Aorta (tissue), 5 donors: ENCODE results near the gene RNF141. TPM values are rescaled to one million over a fixed set of nuclear protein-coding genes. Genes with fewer than 3 reads are reported as not detected.
A peak's percentile ranks its signal among the peaks of the same experiment; 100 is the strongest.

Experiments used
- ATAC-seq: fragments of 200-7000 bp; cut with Tn5 transposase; one replicate; pipeline ENCODE4 v1.9.1; 2022; ENCODE audit warnings: moderate library complexity; ENCODE audit not compliant: low FRiP score
- DNase-seq, 2 donors: peaks; one replicate each; pipeline ENCODE4 v3.0.0-alpha.2; 2020
- H3K27ac ChIP-seq, 2 donors: one replicate each; pipeline ENCODE4 v1.5.1; 2013; ENCODE audit warnings: low read length in 2 of 2, mild to moderate bottlenecking in 2 of 2, moderate library complexity in 2 of 2, control low read depth in 1 of 2, inconsistent platforms in 1 of 2, low read depth in 1 of 2
- H3K27me3 ChIP-seq, 2 donors: one replicate each; pipeline ENCODE4 v1.6.1; 2013; ENCODE audit warnings: control low read depth in 1 of 2, low read length in 1 of 2, mild to moderate bottlenecking in 1 of 2, moderate library complexity in 1 of 2; ENCODE audit not compliant: insufficient read depth in 2 of 2, control insufficient read depth in 1 of 2
- H3K36me3 ChIP-seq, 2 donors: one replicate each; pipeline ENCODE4 v1.6.1; 2013; ENCODE audit warnings: control low read depth in 1 of 2, low read length in 1 of 2, mild to moderate bottlenecking in 1 of 2; ENCODE audit not compliant: insufficient read depth in 2 of 2, control insufficient read depth in 1 of 2
- H3K4me1 ChIP-seq, 2 donors: one replicate each; pipeline ENCODE4 v1.6.1; 2013; ENCODE audit warnings: low read length in 2 of 2, control low read depth in 1 of 2, mild to moderate bottlenecking in 1 of 2, moderate library complexity in 1 of 2; ENCODE audit not compliant: insufficient read depth in 2 of 2, control insufficient read depth in 1 of 2
- H3K4me3 ChIP-seq, 2 donors: one replicate each; pipeline ENCODE4 v1.5.1; 2013; ENCODE audit warnings: low read length in 2 of 2, control low read depth in 1 of 2, mild to moderate bottlenecking in 1 of 2
- H3K9me3 ChIP-seq: one replicate; pipeline ENCODE4 v1.6.1; 2013; ENCODE audit warnings: mild to moderate bottlenecking, low read length; ENCODE audit not compliant: control insufficient read depth
- WGBS, 2 donors: extraction: QIAGEN DNeasy Blood & Tissue Kit; methylation state at CpG; one replicate each; pipeline ENCODE4 v1.1.7; 2013; 5-methylcytosine and 5-hydroxymethylcytosine counted together
- intact Hi-C, 2 donors: fragments of 100-400 bp; cut with DNase I; formaldehyde crosslinking; loops; one replicate each; pipeline versions ENCODE4 v1.14.2 to v1.15.0; 2022
- polyA plus RNA-seq, 2 donors: library from polyadenylated mRNA; stranded (reverse); fragments of 200-250 nt; gene quantifications; one replicate each; pipeline ENCODE4 v1.2.3, GENCODE V29; 2013
- total RNA-seq, 2 donors: library from RNA; stranded (reverse); fragmentation: NEBNext Ultra II Directional; extraction: Animal tissue kit (Norgen Biotek cat#: 25700); gene quantifications; one replicate each; pipeline ENCODE4 v1.2.1, GENCODE V29; 2021
- donor health status: healthy with polysubstance abuse.
- donor health status: Bipolar disorder and iron deficiency.
- donor health status: DM: no; HTN: no; CAD: no.
- donor health status: DM: no; HTN: no; CAD: no.
- donor health status: DM: yes; HTN: yes; CAD: no.

Gene RNF141
- total and polyA plus RNA-seq, 4 donors = 20.5 to 61.6 (median 51.1) TPM

DNA sequence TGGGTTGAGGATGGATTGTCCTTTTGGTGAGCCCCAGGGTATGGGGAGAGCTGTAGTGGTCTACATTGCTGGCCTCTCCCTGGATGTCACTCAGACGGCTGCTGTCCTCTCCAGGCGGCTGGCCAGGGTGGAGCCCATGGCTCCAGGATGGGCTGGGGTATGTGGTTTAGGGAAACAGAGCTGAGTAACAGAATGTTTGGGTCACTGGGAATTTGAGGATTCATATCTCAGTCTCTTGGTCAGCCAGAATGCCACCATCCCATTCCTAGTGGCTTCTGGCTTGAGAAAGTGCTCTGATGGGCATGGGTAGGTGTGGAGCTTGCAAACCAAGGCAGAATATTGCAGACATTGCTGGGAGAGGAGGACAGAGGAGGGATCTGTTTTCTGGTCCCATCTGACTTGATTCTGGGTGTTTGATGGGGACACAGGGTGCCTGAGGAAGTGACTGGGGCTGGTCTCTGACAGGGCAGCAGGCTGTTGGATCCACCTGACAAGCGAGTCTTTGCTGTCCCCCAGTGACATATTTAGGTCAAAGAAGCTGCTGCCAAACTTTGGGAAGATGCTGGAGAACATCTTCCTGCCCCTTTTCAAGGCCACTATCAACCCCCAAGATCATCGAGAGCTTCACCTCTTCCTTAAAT is 44.6 kb downstream of the RNF141 start:
- DNase-seq (no peak), ATAC-seq (no peak)
- no peaks in the 10 kb centered on the region for H3K27me3 ChIP-seq
- no peaks in the 10 kb centered on the region for H3K36me3 ChIP-seq
- intact Hi-C loops = no loop called here
- 98 to 99% methylated on average over 4 of the region's 4 CpGs for WGBS, 2 donors
- no peaks in the 10 kb centered on the region for H3K4me1 ChIP-seq
- no peak overlapping the region for H3K4me3 ChIP-seq
- no peak overlapping the region for H3K27ac ChIP-seq
- H3K9me3 ChIP-seq = no peaks in the 10 kb centered on the region

GRCh38 chr11:10495464-10495786 is 45.6 kb downstream of the RNF141 start:
- no peaks in the 10 kb centered on the region for H3K27me3 ChIP-seq
- no peaks in the 10 kb centered on the region for H3K36me3 ChIP-seq
- no peaks in the 10 kb centered on the region for H3K4me1 ChIP-seq
- 96 to 98% methylated on average over 8 of the region's 8 CpGs for WGBS, 2 donors
- no peak overlapping the region for H3K4me3 ChIP-seq
- DNase-seq = no peak
- no peak overlapping the region for H3K27ac ChIP-seq
- intact Hi-C loops = no loop called here
- ATAC-seq = no peak
- no peaks in the 10 kb centered on the region for H3K9me3 ChIP-seq

DNA sequence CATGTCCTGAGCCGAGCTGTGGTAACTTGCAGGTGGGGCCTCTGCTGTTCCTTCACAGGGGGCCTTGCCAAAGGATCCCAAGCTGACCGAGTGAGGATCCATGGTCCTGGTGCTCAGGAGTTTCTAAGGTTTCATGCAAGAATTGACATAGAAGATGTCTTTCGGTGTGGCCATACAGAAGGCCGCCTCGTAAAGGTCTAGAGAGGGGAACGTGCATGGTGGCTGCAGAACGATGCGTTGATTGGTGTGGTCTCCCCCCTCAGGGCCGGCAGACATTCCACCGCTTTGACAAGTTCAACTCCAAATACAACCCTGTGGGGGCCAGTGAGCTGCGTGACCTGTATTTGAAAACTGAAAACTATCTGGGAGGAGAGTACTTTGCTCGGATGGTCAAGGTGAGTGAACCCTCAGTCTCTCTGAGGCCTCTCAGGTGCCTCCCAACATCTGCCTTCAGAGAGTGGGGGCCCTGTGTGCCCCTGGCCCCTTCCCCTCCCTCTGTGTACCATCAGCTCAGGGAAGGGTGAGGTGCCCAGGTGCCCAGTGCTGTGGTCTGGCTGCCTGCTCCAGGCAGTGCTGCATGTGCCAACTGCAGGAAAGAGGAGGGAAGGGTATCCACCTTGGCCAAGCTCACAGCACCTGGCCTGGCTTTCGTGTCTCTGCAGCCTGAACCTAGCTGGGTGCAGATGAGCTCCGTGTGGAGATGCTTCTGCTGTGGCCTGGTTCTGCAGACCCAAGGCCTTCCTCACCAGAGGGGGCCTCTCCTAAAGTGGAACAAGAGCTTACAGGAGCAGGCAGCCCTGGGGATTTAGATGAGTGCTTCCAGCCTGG is 46.1 kb downstream of the RNF141 start:
- DNase-seq = no peak
- intact Hi-C loops = no loop called here

GRCh38 chr11:10493041-10493663 is 47.8 kb downstream of the RNF141 start:
- ATAC-seq (no peak), DNase-seq (no peak)
- Histone ChIP-seq H3K4me3 (no peak overlapping the region), H3K27me3 (no peaks in the 10 kb centered on the region), H3K36me3 (no peaks in the 10 kb centered on the region), H3K4me1 (no peaks in the 10 kb centered on the region), H3K27ac (no peak overlapping the region), H3K9me3 (no peaks in the 10 kb centered on the region)
- intact Hi-C loops = no loop called here
- 97% methylated on average over 18 of the region's 18 CpGs for WGBS, 2 donors

More for the DNA sequence above, 46.1 kb downstream of the RNF141 start:
- H3K36me3 ChIP-seq = no peaks in the 10 kb centered on the region
- no peaks in the 10 kb centered on the region for H3K9me3 ChIP-seq
- no peaks in the 10 kb centered on the region for H3K4me1 ChIP-seq
- ATAC-seq = no peak
- WGBS, 2 donors = 93 to 95% methylated on average over 14 of the region's 14 CpGs
- H3K27me3 ChIP-seq = no peaks in the 10 kb centered on the region
- H3K27ac ChIP-seq = no peak overlapping the region
- no peak overlapping the region for H3K4me3 ChIP-seq

- 98 to 100% methylated on average over 2 of the region's 2 CpGs for WGBS, 2 donors
- ATAC-seq (no peak), DNase-seq (no peak)
- Histone ChIP-seq H3K4me3 (no peak overlapping the region), H3K4me1 (no peaks in the 10 kb centered on the region), H3K27me3 (no peaks in the 10 kb centered on the region), H3K36me3 (no peaks in the 10 kb centered on the region), H3K27ac (no peak overlapping the region), H3K9me3 (no peaks in the 10 kb centered on the region)
- intact Hi-C loops = no loop called here
Measured at GRCh38 chr11:10492084-10492483, 48.9 kb downstream of the RNF141 start.

GRCh38 chr11:10490398-10491241 is 50.4 kb downstream of the RNF141 start:
- Histone ChIP-seq H3K9me3 (no peaks in the 10 kb centered on the region), H3K4me3 (no peak overlapping the region), H3K36me3 (no peaks in the 10 kb centered on the region), H3K27ac (no peak overlapping the region), H3K4me1 (no peaks in the 10 kb centered on the region), H3K27me3 (no peaks in the 10 kb centered on the region)
- intact Hi-C loops = no loop called here
- DNase-seq (peak; percentile 86 to 89), ATAC-seq (peak; percentile 85)
- 58 to 61% methylated on average over 13 of the region's 13 CpGs for WGBS, 2 donors

DNA sequence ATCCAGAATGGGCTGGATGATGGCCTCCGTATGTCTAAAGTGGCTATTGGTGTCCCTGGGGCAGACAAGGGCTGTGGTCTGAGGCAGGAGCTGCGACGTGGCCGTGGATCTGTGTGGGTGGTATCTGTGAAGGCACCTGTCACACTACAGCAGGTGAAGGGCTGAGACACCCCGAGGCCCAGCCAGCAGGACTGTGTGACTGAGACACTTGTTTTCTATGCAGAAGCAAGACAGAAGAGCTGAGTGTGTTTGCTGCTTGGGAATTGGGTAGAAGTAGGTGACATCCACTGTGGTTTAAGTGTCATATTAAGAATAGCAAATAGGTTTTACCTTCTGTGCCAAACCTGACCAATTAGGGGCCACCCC is 51.0 kb downstream of the RNF141 start:
- intact Hi-C loops = no loop called here

DNA sequence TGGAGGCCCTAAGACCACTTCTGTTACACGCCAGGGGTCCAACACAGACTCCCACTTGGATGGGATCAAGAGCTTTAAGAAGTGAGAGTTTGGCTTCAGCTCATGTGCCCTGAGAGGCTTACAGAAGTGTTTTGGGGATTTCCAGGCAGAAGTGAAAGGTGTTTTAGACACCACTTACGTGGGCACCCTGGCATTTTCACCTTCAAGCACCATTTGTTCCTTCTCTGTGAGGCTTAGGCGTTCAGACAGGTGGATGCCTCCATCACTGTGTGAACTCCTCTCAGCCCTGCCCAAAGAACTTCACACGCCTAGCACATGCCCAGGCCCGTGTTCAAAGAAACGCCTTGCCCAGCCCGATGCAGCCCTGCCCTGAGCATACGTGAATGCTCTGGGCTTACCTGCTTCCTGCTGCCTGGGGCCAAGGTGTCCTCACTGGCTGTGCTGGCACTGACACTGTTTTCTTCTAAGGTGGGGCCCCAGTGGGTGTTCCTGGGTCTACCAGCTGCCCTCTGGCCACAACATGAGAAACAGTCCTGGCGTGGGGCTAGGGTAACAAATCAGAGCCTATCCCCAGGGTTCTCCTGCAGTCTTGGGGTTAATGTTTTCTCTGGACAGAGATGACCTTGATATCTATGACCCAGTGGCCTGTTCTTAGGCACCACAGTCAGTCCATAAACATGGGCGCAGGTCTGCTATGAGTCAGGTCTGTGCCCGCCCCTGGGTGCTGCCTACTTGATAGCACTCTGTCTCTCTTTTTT is 51.9 kb downstream of the RNF141 start:
- WGBS, 2 donors = 95 to 97% methylated on average over 11 of the region's 11 CpGs
- no peaks in the 10 kb centered on the region for H3K27me3 ChIP-seq
- H3K9me3 ChIP-seq = no peaks in the 10 kb centered on the region
- H3K27ac ChIP-seq = no peak overlapping the region
- no peaks in the 10 kb centered on the region for H3K4me1 ChIP-seq
- no peaks in the 10 kb centered on the region for H3K36me3 ChIP-seq
- H3K4me3 ChIP-seq = no peak overlapping the region
- peak in 1 of 2 donors; percentile 50 for DNase-seq
- ATAC-seq = no peak
- intact Hi-C loops = no loop called here

More for the DNA sequence above, 51.0 kb downstream of the RNF141 start:
- no peaks in the 10 kb centered on the region for H3K9me3 ChIP-seq
- H3K27me3 ChIP-seq = no peaks in the 10 kb centered on the region
- H3K27ac ChIP-seq = no peak overlapping the region
- no peak overlapping the region for H3K4me3 ChIP-seq
- no peak for ATAC-seq
- peak in 1 of 2 donors; percentile 51 for DNase-seq
- H3K4me1 ChIP-seq = no peaks in the 10 kb centered on the region
- 92 to 93% methylated on average over 5 of the region's 5 CpGs for WGBS, 2 donors
- H3K36me3 ChIP-seq = no peaks in the 10 kb centered on the region
